H9 (cell line): ENCODE results near the gene SH3RF3. TPM values are rescaled to one million over a fixed set of nuclear protein-coding genes. Genes with fewer than 3 reads are reported as not detected.

Source experiments
- DNase-seq: peaks from one replicate; pipeline ENCODE4 v3.0.0-alpha.2; 2017
- H2AFZ ChIP-seq: one replicate; pipeline ENCODE4 v1.6.1; 2013; ENCODE audit warnings: mild to moderate bottlenecking, low read length, control low read depth, moderate library complexity
- H2AK5ac ChIP-seq: 2 replicates; pipeline ENCODE4 v1.6.1; 2013; ENCODE audit warnings: low read length, control low read depth, mixed read lengths; ENCODE audit not compliant: insufficient read length
- H2BK120ac ChIP-seq: one replicate; pipeline ENCODE4 v1.6.1; 2013; ENCODE audit warnings: low read depth, mild to moderate bottlenecking, low read length, control low read depth, inconsistent platforms; ENCODE audit not compliant: poor library complexity, severe bottlenecking
- H2BK12ac ChIP-seq: 2 replicates; pipeline ENCODE4 v1.6.1; 2013; ENCODE audit warnings: low read length, control low read depth, mixed read lengths, low read depth; ENCODE audit not compliant: insufficient read length
- H2BK15ac ChIP-seq: 2 replicates; pipeline ENCODE4 v1.6.1; 2013; ENCODE audit warnings: low read depth, low read length, control low read depth
- H2BK20ac ChIP-seq: one replicate; pipeline ENCODE4 v1.6.1; 2013; ENCODE audit warnings: low read depth, mild to moderate bottlenecking, low read length, control low read depth, inconsistent platforms; ENCODE audit not compliant: poor library complexity, severe bottlenecking
- H2BK5ac ChIP-seq: 2 replicates; pipeline ENCODE4 v1.6.1; 2013; ENCODE audit warnings: low read length, control low read depth, mixed read lengths; ENCODE audit not compliant: insufficient read length
- H3K14ac ChIP-seq: 2 replicates; pipeline ENCODE4 v1.6.1; 2013; ENCODE audit warnings: low read length, control low read depth; ENCODE audit not compliant: insufficient read depth
- H3K18ac ChIP-seq: 2 replicates; pipeline ENCODE4 v1.6.1; 2013; ENCODE audit warnings: low read depth, mild to moderate bottlenecking, mixed read lengths, low read length, control low read depth; ENCODE audit not compliant: insufficient read length
- H3K23ac ChIP-seq: 2 replicates; pipeline ENCODE4 v1.6.1; 2013; ENCODE audit warnings: low read length, control low read depth, mixed read lengths, low read depth; ENCODE audit not compliant: insufficient read length
- H3K23me2 ChIP-seq: 2 replicates; pipeline ENCODE4 v1.6.1; 2013; ENCODE audit warnings: low read depth, mild to moderate bottlenecking, mixed read lengths, low read length, control low read depth; ENCODE audit not compliant: insufficient read length, poor library complexity, severe bottlenecking
- H3K27ac ChIP-seq: 2 replicates; pipeline ENCODE4 v1.5.1; 2013; ENCODE audit warnings: low read length, control low read depth, mixed read lengths, low read depth; ENCODE audit not compliant: insufficient read length
- H3K27me3 ChIP-seq: 2 replicates; pipeline ENCODE4 v1.6.1; 2013; ENCODE audit warnings: low read length, control low read depth, inconsistent platforms; ENCODE audit not compliant: insufficient read depth
- H3K4ac ChIP-seq: 2 replicates; pipeline ENCODE4 v1.6.1; 2013; ENCODE audit warnings: low read depth, mild to moderate bottlenecking, control low read depth, inconsistent platforms, low read length, moderate library complexity
- H3K4me1 ChIP-seq: 2 replicates; pipeline ENCODE4 v1.6.1; 2013; ENCODE audit warnings: low read length, control low read depth, inconsistent platforms; ENCODE audit not compliant: insufficient read depth
- H3K4me2 ChIP-seq: 2 replicates; pipeline ENCODE4 v1.6.1; 2013; ENCODE audit warnings: low read length, control low read depth, mixed read lengths; ENCODE audit not compliant: insufficient read length, insufficient read depth
- H3K56ac ChIP-seq: 2 replicates; pipeline ENCODE4 v1.6.1; 2013; ENCODE audit warnings: low read depth, mild to moderate bottlenecking, mixed read lengths, low read length, control low read depth; ENCODE audit not compliant: insufficient read length
- H3K79me1 ChIP-seq: 2 replicates; pipeline ENCODE4 v1.6.1; 2013; ENCODE audit warnings: low read depth, mild to moderate bottlenecking, moderate library complexity, low read length, control low read depth, inconsistent platforms; ENCODE audit not compliant: insufficient read depth, poor library complexity, severe bottlenecking
- H3K79me2 ChIP-seq: 2 replicates; pipeline ENCODE4 v1.6.1; 2013; ENCODE audit warnings: low read length, control low read depth, inconsistent platforms; ENCODE audit not compliant: insufficient read depth
- H3K9ac ChIP-seq: 2 replicates; pipeline ENCODE4 v1.6.1; 2013; ENCODE audit warnings: low read length, control low read depth, mixed read lengths; ENCODE audit not compliant: insufficient read length; ENCODE audit errors: extremely low read depth
- H3K9me3 ChIP-seq: one replicate; pipeline ENCODE4 v1.6.1; 2013; ENCODE audit warnings: low read depth, low read length, inconsistent platforms; ENCODE audit not compliant: control insufficient read depth
- H3T11ph ChIP-seq: one replicate; pipeline ENCODE4 v1.6.1; 2013; ENCODE audit warnings: mild to moderate bottlenecking, low read length, control low read depth, inconsistent platforms
- H4K20me1 ChIP-seq: one replicate; pipeline ENCODE4 v1.6.1; 2013; ENCODE audit not compliant: control insufficient read depth, insufficient read length, insufficient read depth
- H4K5ac ChIP-seq: 2 replicates; pipeline ENCODE4 v1.6.1; 2013; ENCODE audit warnings: low read depth, mild to moderate bottlenecking, mixed read lengths, low read length, control low read depth; ENCODE audit not compliant: insufficient read length
- H4K8ac ChIP-seq: replicated peaks from 2 replicates; pipeline ENCODE4 v1.6.1; 2013; ENCODE audit warnings: low read length, control low read depth, mixed read lengths, low read depth; ENCODE audit not compliant: insufficient read length
- H4K91ac ChIP-seq: 2 replicates; pipeline ENCODE4 v1.6.1; 2013; ENCODE audit warnings: low read depth, mild to moderate bottlenecking, moderate library complexity, mixed read lengths, low read length, control low read depth; ENCODE audit not compliant: insufficient read length
- H3K27ac Mint-ChIP-seq, 3 experiments: 2 replicates in 2 of 3; 3 replicates in 1 of 3; pipeline ENCODE4 v1.8.0; 2020 to 2021; ENCODE audit warnings: mixed read lengths in 3 of 3, mild to moderate bottlenecking in 1 of 3, moderate library complexity in 1 of 3
- H3K27me3 Mint-ChIP-seq: 2 replicates; pipeline ENCODE4 v1.8.0; 2021; ENCODE audit warnings: low read depth, mild to moderate bottlenecking, moderate library complexity, mixed read lengths
- H3K36me3 Mint-ChIP-seq, 3 experiments: 2 replicates in 2 of 3; 3 replicates in 1 of 3; pipeline ENCODE4 v1.8.0; 2020 to 2021; ENCODE audit warnings: low read depth in 3 of 3, mixed read lengths in 3 of 3; ENCODE audit not compliant: insufficient read depth in 1 of 3
- H3K4me1 Mint-ChIP-seq, 2 experiments: 2 replicates each; pipeline ENCODE4 v1.8.0; 2020; ENCODE audit warnings: mixed read lengths in 2 of 2
- H3K4me3 Mint-ChIP-seq, 2 experiments: 2 replicates in 1 of 2; 3 replicates in 1 of 2; pipeline ENCODE4 v1.8.0; 2020 to 2021; ENCODE audit warnings: mild to moderate bottlenecking in 2 of 2, mixed read lengths in 2 of 2, moderate library complexity in 1 of 2
- H3K9me3 Mint-ChIP-seq, 2 experiments: 2 replicates in 1 of 2; 3 replicates in 1 of 2; pipeline ENCODE4 v1.8.0; 2020; ENCODE audit warnings: mild to moderate bottlenecking in 2 of 2, mixed read lengths in 2 of 2, moderate library complexity in 1 of 2
- CTCF ChIP-seq: fragments of 200-600 bp; sonication (generic); conservative IDR thresholded peaks from 3 replicates; pipeline ENCODE4 v1.8.0; 2021; ENCODE audit warnings: antibody characterized with exemption, mild to moderate bottlenecking
- WGBS: extraction: QIAGEN DNeasy Blood & Tissue Kit; methylation state at CpG from one replicate; pipeline ENCODE4 v1.1.7; 2013; ENCODE audit warnings: missing lambda C conversion rate, low lambda C conversion rate, mixed read lengths; ENCODE audit not compliant: insufficient read length; ENCODE audit errors: extremely low coverage; 5-methylcytosine and 5-hydroxymethylcytosine counted together
- total RNA-seq: library from RNA; stranded (reverse); gene quantifications from 2 replicates; pipeline ENCODE4 v1.2.1, GENCODE V29; 2021

SH3RF3 gene
- total RNA-seq, 1 experiment from 2014 or later, result 0.46 TPM

GRCh38 chr2:109386004-109386695 lies 257.1 kb downstream of the SH3RF3 start:
- Histone ChIP-seq H3K4ac (no peak overlapping the region), H4K5ac (no peak overlapping the region), H3K4me1 (peaks cover 7% of the 10 kb centered on the region; the same call in 1 of the 2 replicates), H3K56ac (no peak overlapping the region), H3K4me2 (no peak overlapping the region), H2BK15ac (no peak overlapping the region), H3K23me2 (no peaks in the 10 kb centered on the region), H4K20me1 (peaks cover 4% of the 10 kb centered on the region), H3K79me2 (no peaks in the 10 kb centered on the region), H2AFZ (no peak overlapping the region), H3T11ph (no peak overlapping the region), H3K79me1 (no peaks in the 10 kb centered on the region), H2BK120ac (no peak overlapping the region), H4K8ac (no peak overlapping the region), H3K9me3 (no peaks in the 10 kb centered on the region), H3K27me3 (no peaks in the 10 kb centered on the region), H3K9ac (no peak overlapping the region), H2AK5ac (no peak overlapping the region), H4K91ac (no peak overlapping the region), H2BK12ac (no peak overlapping the region), H3K27ac (no peak overlapping the region), H3K18ac (no peak overlapping the region), H3K14ac (no peak overlapping the region), H2BK20ac (no peak overlapping the region), H3K23ac (no peak overlapping the region), H2BK5ac (no peak overlapping the region)
- DNase-seq, result peak; percentile 52
- TF ChIP-seq CTCF, result no peak
- Mint-ChIP-seq H3K27me3 (peaks cover 17% of the 10 kb centered on the region), H3K36me3 (peaks cover 0 to 4% (median 0%) of the 10 kb centered on the region in 3 experiments; a peak in 2 of 7 replicates), H3K4me3 (0 out of 5 replicates have a peak overlapping the region, but pooled peaks of 1 of the 2 experiments have one; percentile 36), H3K27ac (peak overlapping the region in 2 of 3 experiments; percentile 48 to 83; a peak in 3 of 7 replicates), H3K9me3 (peaks cover 0 to 7% of the 10 kb centered on the region in 2 experiments; a peak in 2 of 5 replicates), H3K4me1 (peaks cover 38 to 56% of the 10 kb centered on the region in 2 experiments)
- no CpG with 5 or more reads among the region's 11 CpGs for WGBS
